CD4-positive, alpha-beta T cell (primary cell): Measurements from ENCODE around the gene PCOLCE2. TPM values are rescaled to one million over a fixed set of nuclear protein-coding genes. Genes with fewer than 3 reads are reported as not detected.

Experiments
- ATAC-seq: fragments of 200-7000 bp; cut with Tn5 transposase; one replicate; pipeline ENCODE4 v1.10.0; 2022; ENCODE audit warnings: mild to moderate bottlenecking; ENCODE audit not compliant: poor library complexity
- CTCF ChIA-PET: fragments of 350-600 bp; sonication (Branson Sonifier 250); formaldehyde crosslinking; loops from one replicate; lab custom pipeline; 2021; ENCODE audit warnings: antibody characterized with exemption, inconsistent platforms; lab: Charles Lee
- POLR2A ChIA-PET: fragments of 350-600 bp; sonication (Branson Sonifier 250); formaldehyde crosslinking; loops from one replicate; lab custom pipeline; 2021; ENCODE audit warnings: antibody characterized with exemption, inconsistent platforms; lab: Charles Lee
- DNase-seq, 14 experiments: peaks; one replicate each; pipeline ENCODE4 v3.0.0-alpha.2; 2013 to 2020; ENCODE audit warnings: mixed read lengths in 2 of 14
- H3K27ac ChIP-seq, 2 donors: one replicate each; pipeline versions ENCODE4 v1.5.1 to v1.7.0; 2013; ENCODE audit warnings: low read length in 2 of 2, low read depth in 1 of 2, mild to moderate bottlenecking in 1 of 2
- H3K27me3 ChIP-seq, 2 experiments: 1 replicate in 1 of 2; 2 replicates in 1 of 2; pipeline versions ENCODE4 v1.6.1 to v1.7.0; 2013; ENCODE audit warnings: low read length in 2 of 2, control low read depth in 1 of 2, mild to moderate bottlenecking in 1 of 2, moderate library complexity in 1 of 2; ENCODE audit not compliant: insufficient read depth in 2 of 2, control insufficient read depth in 1 of 2
- H3K36me3 ChIP-seq: one replicate; pipeline ENCODE4 v1.6.1; 2013; ENCODE audit warnings: low read length, control low read depth; ENCODE audit not compliant: insufficient read depth
- H3K4me1 ChIP-seq: one replicate; pipeline ENCODE4 v1.6.1; 2013; ENCODE audit warnings: low read length, control low read depth; ENCODE audit not compliant: insufficient read depth
- H3K4me3 ChIP-seq: one replicate; pipeline ENCODE4 v1.5.1; 2013; ENCODE audit warnings: mild to moderate bottlenecking, low read length, moderate library complexity
- H3K9me3 ChIP-seq, 2 experiments: 1 replicate in 1 of 2; 2 replicates in 1 of 2; pipeline versions ENCODE4 v1.6.1 to v1.7.0; 2013; ENCODE audit warnings: low read length in 2 of 2, mild to moderate bottlenecking in 2 of 2, control low read depth in 1 of 2, moderate library complexity in 1 of 2; ENCODE audit not compliant: control insufficient read depth in 1 of 2, insufficient read depth in 1 of 2
- H3K27ac Mint-ChIP-seq: one replicate; pipeline ENCODE4 v1.8.0; 2020; ENCODE audit warnings: mixed read lengths
- H3K27me3 Mint-ChIP-seq: one replicate; pipeline ENCODE4 v1.8.0; 2021; ENCODE audit warnings: mixed read lengths
- H3K36me3 Mint-ChIP-seq: one replicate; pipeline ENCODE4 v1.8.0; 2021; ENCODE audit warnings: low read depth, mixed read lengths
- H3K4me1 Mint-ChIP-seq: one replicate; pipeline ENCODE4 v1.8.0; 2021; ENCODE audit warnings: low read depth, mixed read lengths
- H3K4me3 Mint-ChIP-seq: one replicate; pipeline ENCODE4 v1.8.0; 2020; ENCODE audit warnings: mild to moderate bottlenecking, mixed read lengths
- H3K9me3 Mint-ChIP-seq: one replicate; pipeline ENCODE4 v1.8.0; 2020; ENCODE audit warnings: mixed read lengths
- intact Hi-C, 2 experiments: fragments of 100-400 bp; cut with DNase I in 1 of 2; cut with micrococcal nuclease in 1 of 2; formaldehyde crosslinking; loops; one replicate each; pipeline versions ENCODE4 v1.15.1 to v1.9.0; 2023 to 2025; cut with DNase I, micrococcal nuclease
- total RNA-seq, 174 experiments: library from RNA in 2 of 174; stranded (reverse) in 2 of 174; gene quantifications; one replicate each; pipeline ENCODE4 v1.2.3 and lab custom pipeline; 2021 to 2026
- TF ChIP-seq, protein P1 (sequence below): fragments of 200-600 bp; IDR thresholded peaks from one replicate; pipeline ENCODE4 v1.8.0; 2022; ENCODE audit warnings: antibody characterized with exemption, mild to moderate bottlenecking

Gene PCOLCE2
- total RNA-seq, 2 experiments from 2014 or later: not detected

DNA sequence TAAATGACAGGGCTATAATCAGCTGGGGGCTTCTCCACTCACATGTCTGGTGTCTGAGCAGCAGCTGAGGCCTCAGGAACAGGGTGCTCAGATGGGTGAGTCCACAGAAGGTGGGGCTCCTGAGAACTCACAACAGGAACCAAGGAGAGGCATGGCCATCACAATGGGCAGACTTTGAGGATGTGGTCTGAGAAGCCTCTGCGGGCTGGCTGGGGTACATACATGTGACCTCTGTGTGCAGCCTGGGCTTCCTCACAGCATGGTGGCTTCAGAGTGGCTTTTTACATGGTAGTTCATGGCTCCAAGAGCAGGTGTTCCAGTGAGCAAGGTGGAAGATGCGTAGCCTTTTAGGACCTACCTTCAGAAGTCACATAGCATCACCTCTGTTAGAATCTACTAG lies 106.3 kb downstream of the PCOLCE2 start:
- Histone ChIP-seq H3K27ac (no peak overlapping the region), H3K4me1 (no peaks in the 10 kb centered on the region), H3K27me3 (no peaks in the 10 kb centered on the region), H3K36me3 (no peaks in the 10 kb centered on the region), H3K4me3 (no peak overlapping the region), H3K9me3 (no peaks in the 10 kb centered on the region)
- POLR2A ChIA-PET: no interaction called here
- DNase-seq (no peak), ATAC-seq (no peak)
- no peaks in the 10 kb centered on the region for H3K27me3 Mint-ChIP-seq
- peaks cover 18% of the 10 kb centered on the region for H3K36me3 Mint-ChIP-seq
- no peaks in the 10 kb centered on the region for H3K4me1 Mint-ChIP-seq
- TF ChIP-seq, protein P1, sequence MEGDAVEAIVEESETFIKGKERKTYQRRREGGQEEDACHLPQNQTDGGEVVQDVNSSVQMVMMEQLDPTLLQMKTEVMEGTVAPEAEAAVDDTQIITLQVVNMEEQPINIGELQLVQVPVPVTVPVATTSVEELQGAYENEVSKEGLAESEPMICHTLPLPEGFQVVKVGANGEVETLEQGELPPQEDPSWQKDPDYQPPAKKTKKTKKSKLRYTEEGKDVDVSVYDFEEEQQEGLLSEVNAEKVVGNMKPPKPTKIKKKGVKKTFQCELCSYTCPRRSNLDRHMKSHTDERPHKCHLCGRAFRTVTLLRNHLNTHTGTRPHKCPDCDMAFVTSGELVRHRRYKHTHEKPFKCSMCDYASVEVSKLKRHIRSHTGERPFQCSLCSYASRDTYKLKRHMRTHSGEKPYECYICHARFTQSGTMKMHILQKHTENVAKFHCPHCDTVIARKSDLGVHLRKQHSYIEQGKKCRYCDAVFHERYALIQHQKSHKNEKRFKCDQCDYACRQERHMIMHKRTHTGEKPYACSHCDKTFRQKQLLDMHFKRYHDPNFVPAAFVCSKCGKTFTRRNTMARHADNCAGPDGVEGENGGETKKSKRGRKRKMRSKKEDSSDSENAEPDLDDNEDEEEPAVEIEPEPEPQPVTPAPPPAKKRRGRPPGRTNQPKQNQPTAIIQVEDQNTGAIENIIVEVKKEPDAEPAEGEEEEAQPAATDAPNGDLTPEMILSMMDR: no peak
- no peak overlapping the region for H3K4me3 Mint-ChIP-seq
- CTCF ChIA-PET: no interaction called here
- intact Hi-C loops: no loop called here
- peaks cover 2% of the 10 kb centered on the region for H3K9me3 Mint-ChIP-seq
- no peak overlapping the region for H3K27ac Mint-ChIP-seq

DNA sequence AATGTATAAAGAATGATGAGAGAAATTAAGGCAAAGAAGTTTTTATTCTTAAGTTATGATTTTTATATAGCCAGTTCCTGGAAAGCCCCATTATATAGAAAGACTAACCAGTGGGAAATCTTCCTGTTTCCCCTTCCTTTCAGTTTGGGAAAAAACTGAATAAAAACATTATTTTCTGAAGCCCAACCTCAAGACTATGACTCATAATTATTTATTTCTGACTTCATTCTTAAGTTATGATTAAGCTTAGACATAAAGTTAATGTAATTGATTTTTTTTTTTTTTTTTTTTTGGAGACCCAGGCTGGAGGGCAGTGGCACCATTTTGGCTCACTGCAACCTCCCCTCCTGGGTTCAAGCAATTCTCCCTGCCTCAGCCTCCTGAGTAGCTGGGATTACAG lies 109.3 kb downstream of the PCOLCE2 start:
- Mint-ChIP-seq H3K27me3 (no peaks in the 10 kb centered on the region), H3K36me3 (peaks cover 14% of the 10 kb centered on the region), H3K9me3 (peaks cover 2% of the 10 kb centered on the region), H3K4me3 (no peak overlapping the region), H3K27ac (no peak overlapping the region), H3K4me1 (no peaks in the 10 kb centered on the region)
- H3K36me3 ChIP-seq: no peaks in the 10 kb centered on the region
- ChIA-PET POLR2A (no interaction called here), CTCF (no interaction called here)
- no peak overlapping the region for H3K27ac ChIP-seq
- no peaks in the 10 kb centered on the region for H3K9me3 ChIP-seq
- TF ChIP-seq, protein P1: no peak
- ATAC-seq: no peak
- no peak overlapping the region for H3K4me3 ChIP-seq
- H3K4me1 ChIP-seq: no peaks in the 10 kb centered on the region
- intact Hi-C loops: no loop called here
- no peaks in the 10 kb centered on the region for H3K27me3 ChIP-seq
- DNase-seq: no peak

DNA sequence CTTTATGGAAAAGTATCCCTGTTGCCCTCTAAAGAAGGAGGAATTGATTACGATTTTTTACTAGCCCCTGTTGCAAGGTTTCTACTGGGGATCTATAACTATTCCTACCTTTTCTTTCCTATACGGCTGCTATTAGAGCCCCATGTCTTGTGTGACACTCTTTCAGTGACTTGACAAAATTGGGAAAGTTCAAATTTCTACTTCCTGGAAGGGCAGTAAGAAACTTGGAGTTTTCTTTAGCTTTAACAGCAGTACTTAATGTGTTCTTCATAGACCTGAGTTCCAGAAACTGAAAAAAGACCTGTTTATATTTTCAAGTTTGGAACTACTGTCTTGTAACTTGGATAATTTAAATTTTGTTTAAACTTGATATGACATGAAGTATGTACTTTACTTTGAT lies 110.3 kb downstream of the PCOLCE2 start:
- Mint-ChIP-seq H3K27ac (no peak overlapping the region), H3K36me3 (peaks cover 15% of the 10 kb centered on the region), H3K4me3 (no peak overlapping the region), H3K9me3 (peaks cover 2% of the 10 kb centered on the region), H3K27me3 (no peaks in the 10 kb centered on the region), H3K4me1 (no peaks in the 10 kb centered on the region)
- no peak overlapping the region for H3K27ac ChIP-seq
- ATAC-seq (no peak), DNase-seq (no peak)
- no peaks in the 10 kb centered on the region for H3K4me1 ChIP-seq
- H3K27me3 ChIP-seq: no peaks in the 10 kb centered on the region
- no peak overlapping the region for H3K4me3 ChIP-seq
- intact Hi-C loops: no loop called here
- H3K36me3 ChIP-seq: no peaks in the 10 kb centered on the region
- POLR2A ChIA-PET: no interaction called here
- no peaks in the 10 kb centered on the region for H3K9me3 ChIP-seq
- CTCF ChIA-PET: no interaction called here
- TF ChIP-seq, protein P1: no peak
